ENCODE measurements around the gene HIBADH.

- no peak for TF ChIP-seq EZH2phosphoT487 (IDR thresholded peaks at IDR 0.05; ENCODE audit: borderline replicate concordance)
- TF ChIP-seq, protein P1, sequence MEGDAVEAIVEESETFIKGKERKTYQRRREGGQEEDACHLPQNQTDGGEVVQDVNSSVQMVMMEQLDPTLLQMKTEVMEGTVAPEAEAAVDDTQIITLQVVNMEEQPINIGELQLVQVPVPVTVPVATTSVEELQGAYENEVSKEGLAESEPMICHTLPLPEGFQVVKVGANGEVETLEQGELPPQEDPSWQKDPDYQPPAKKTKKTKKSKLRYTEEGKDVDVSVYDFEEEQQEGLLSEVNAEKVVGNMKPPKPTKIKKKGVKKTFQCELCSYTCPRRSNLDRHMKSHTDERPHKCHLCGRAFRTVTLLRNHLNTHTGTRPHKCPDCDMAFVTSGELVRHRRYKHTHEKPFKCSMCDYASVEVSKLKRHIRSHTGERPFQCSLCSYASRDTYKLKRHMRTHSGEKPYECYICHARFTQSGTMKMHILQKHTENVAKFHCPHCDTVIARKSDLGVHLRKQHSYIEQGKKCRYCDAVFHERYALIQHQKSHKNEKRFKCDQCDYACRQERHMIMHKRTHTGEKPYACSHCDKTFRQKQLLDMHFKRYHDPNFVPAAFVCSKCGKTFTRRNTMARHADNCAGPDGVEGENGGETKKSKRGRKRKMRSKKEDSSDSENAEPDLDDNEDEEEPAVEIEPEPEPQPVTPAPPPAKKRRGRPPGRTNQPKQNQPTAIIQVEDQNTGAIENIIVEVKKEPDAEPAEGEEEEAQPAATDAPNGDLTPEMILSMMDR (conservative IDR thresholded peaks at IDR 0.05; ENCODE audit: low read length), result no peak
These were observed 75.3 kb downstream of the HIBADH start for GRCh38 chr7:27587429-27587828.

Measured in Loucy (cell line).